HS-27A (cell line): ENCODE data around the gene TGFA.
"Not testable (repeated sequence)": the region's sequence is repeated elsewhere in the genome, so short reads cannot be mapped to it uniquely, and the experiment has no call there.

ENCODE experiments used
- DNase-seq: peaks from one replicate; pipeline ENCODE4 v3.0.0-alpha.2; 2012; ENCODE audit warnings: low read depth, missing footprints

The TGFA gene

GRCh38 chr2:70498054-70498453, 55.6 kb downstream of the TGFA start:
- DNase-seq = no peak

- no peak for DNase-seq
These were observed 56.8 kb downstream of the TGFA start for GRCh38 chr2:70496819-70497218.

- no peak for DNase-seq
These were observed 59.2 kb downstream of the TGFA start for GRCh38 chr2:70494293-70494886.

- DNase-seq = no peak
These were observed 63.2 kb downstream of the TGFA start for GRCh38 chr2:70490381-70490780.

GRCh38 chr2:70489165-70489564, 64.5 kb downstream of the TGFA start:
- no peak for DNase-seq

GRCh38 chr2:70484086-70484485, 69.5 kb downstream of the TGFA start:
- no peak for DNase-seq

GRCh38 chr2:70482401-70482800, 71.2 kb downstream of the TGFA start:
- no peak for DNase-seq

- no peak for DNase-seq
These were observed 73.2 kb downstream of the TGFA start for GRCh38 chr2:70480468-70480867.

GRCh38 chr2:70479816-70480215, 73.8 kb downstream of the TGFA start:
- DNase-seq = no peak

GRCh38 chr2:70477441-70477844, 76.2 kb downstream of the TGFA start:
- DNase-seq = no peak

- no peak for DNase-seq
These were observed 78.4 kb downstream of the TGFA start for GRCh38 chr2:70475266-70475665.

GRCh38 chr2:70474256-70474848, 79.3 kb downstream of the TGFA start:
- no peak for DNase-seq

- no peak for DNase-seq
These were observed 80.4 kb downstream of the TGFA start for GRCh38 chr2:70473101-70473722.

GRCh38 chr2:70472221-70472890, 81.3 kb downstream of the TGFA start:
- DNase-seq = no peak

- no peak for DNase-seq
These were observed 82.5 kb downstream of the TGFA start for GRCh38 chr2:70471129-70471528.

- DNase-seq = no peak
These were observed 83.7 kb downstream of the TGFA start for GRCh38 chr2:70469961-70470360.

- no peak for DNase-seq
These were observed 84.2 kb downstream of the TGFA start for GRCh38 chr2:70469435-70469834.

GRCh38 chr2:70468878-70469277, 84.7 kb downstream of the TGFA start:
- no peak for DNase-seq

- no peak for DNase-seq
These were observed 85.5 kb downstream of the TGFA start for GRCh38 chr2:70467831-70468779.

GRCh38 chr2:70467237-70467636, 86.4 kb downstream of the TGFA start:
- DNase-seq = no peak

- not testable (repeated sequence) for DNase-seq
These were observed 87.0 kb downstream of the TGFA start for GRCh38 chr2:70466647-70467046.

GRCh38 chr2:70463997-70464396, 89.6 kb downstream of the TGFA start:
- no peak for DNase-seq
